Stimulated activated effector memory CD8-positive, alpha-beta T cell treated with anti-CD3 and anti-CD28 coated beads, Interleukin-12 subunit alpha, Interleukin-12 subunit beta, amount 100 ng/mL, for 72 hours (primary cell): Measurements from ENCODE around the gene BRWD1.

Source experiments
- ATAC-seq: fragments of 150-1000 bp; cut with Tn5 transposase; 2 replicates; pipeline ENCODE4 v1.10.0; 2021
- DNase-seq, 2 donors: peaks; one replicate each; pipeline ENCODE4 v3.0.0; 2021 to 2022; ENCODE audit warnings: low spot score in 2 of 2
- H3K27ac Mint-ChIP-seq: one replicate; pipeline ENCODE4 v1.8.0; 2022; ENCODE audit warnings: mild to moderate bottlenecking, mixed read lengths
- H3K36me3 Mint-ChIP-seq: one replicate; pipeline ENCODE4 v1.8.0; 2022; ENCODE audit warnings: mild to moderate bottlenecking, mixed read lengths
- H3K4me1 Mint-ChIP-seq: one replicate; pipeline ENCODE4 v1.8.0; 2022; ENCODE audit warnings: mixed read lengths
- H3K4me3 Mint-ChIP-seq: one replicate; pipeline ENCODE4 v1.8.0; 2022; ENCODE audit warnings: mild to moderate bottlenecking, mixed read lengths
- H3K9me3 Mint-ChIP-seq: one replicate; pipeline ENCODE4 v1.8.0; 2022; ENCODE audit warnings: mixed read lengths

Gene BRWD1

GRCh38 chr21:39341249-39341923, 28.0 kb upstream of the BRWD1 start:
- no peak overlapping the region for H3K4me3 Mint-ChIP-seq
- peaks cover 17% of the 10 kb centered on the region for H3K4me1 Mint-ChIP-seq
- H3K9me3 Mint-ChIP-seq = no peaks in the 10 kb centered on the region
- H3K27ac Mint-ChIP-seq = no peak overlapping the region
- ATAC-seq (no peak), DNase-seq (no peak)
- peaks cover 55% of the 10 kb centered on the region for H3K36me3 Mint-ChIP-seq

- Mint-ChIP-seq H3K9me3 (no peaks in the 10 kb centered on the region), H3K27ac (no peak overlapping the region), H3K36me3 (peaks cover 48% of the 10 kb centered on the region), H3K4me3 (no peak overlapping the region), H3K4me1 (peaks cover 10% of the 10 kb centered on the region)
- no peak for DNase-seq
- no peak for ATAC-seq
Measured at GRCh38 chr21:39340687-39341086, 27.3 kb upstream of the BRWD1 start.

GRCh38 chr21:39339231-39339630, 25.8 kb upstream of the BRWD1 start:
- DNase-seq (no peak), ATAC-seq (no peak)
- Mint-ChIP-seq H3K36me3 (peaks cover 33% of the 10 kb centered on the region), H3K27ac (no peak overlapping the region), H3K4me1 (no peaks in the 10 kb centered on the region), H3K9me3 (no peaks in the 10 kb centered on the region), H3K4me3 (no peak overlapping the region)

DNA sequence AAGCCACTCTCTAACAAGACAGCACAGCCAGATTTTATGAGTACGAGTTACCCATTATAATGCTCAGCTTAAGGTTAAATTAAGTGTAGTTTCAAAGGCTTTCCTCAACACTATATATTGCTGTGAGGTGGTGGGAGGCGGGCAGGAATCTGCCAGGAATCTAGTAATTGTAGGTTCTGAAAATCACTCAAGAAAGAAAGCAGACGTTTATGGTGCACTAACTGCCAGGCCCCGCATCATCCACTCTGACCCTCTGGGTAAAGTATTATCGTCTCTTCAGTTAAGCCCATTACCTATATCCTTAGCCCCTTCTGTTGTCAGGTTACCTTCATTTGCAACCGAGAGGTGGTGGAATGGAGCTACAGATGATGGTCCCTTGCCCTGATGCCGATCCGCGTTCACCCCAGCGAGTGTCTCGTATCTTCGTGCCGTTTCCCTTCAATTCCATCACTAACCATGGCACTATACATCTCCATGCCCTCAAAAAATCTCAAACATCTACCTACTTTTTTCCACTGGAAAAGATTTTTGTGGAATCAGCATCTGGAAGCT, 23.1 kb upstream of the BRWD1 start:
- Mint-ChIP-seq H3K4me3 (no peak overlapping the region), H3K9me3 (no peaks in the 10 kb centered on the region), H3K27ac (no peak overlapping the region), H3K4me1 (no peaks in the 10 kb centered on the region), H3K36me3 (peaks cover 6% of the 10 kb centered on the region)
- ATAC-seq (no peak), DNase-seq (no peak)

GRCh38 chr21:39334611-39335010, 21.2 kb upstream of the BRWD1 start:
- H3K9me3 Mint-ChIP-seq = no peaks in the 10 kb centered on the region
- no peaks in the 10 kb centered on the region for H3K36me3 Mint-ChIP-seq
- H3K4me3 Mint-ChIP-seq = no peak overlapping the region
- ATAC-seq (no peak), DNase-seq (no peak)
- H3K27ac Mint-ChIP-seq = no peak overlapping the region
- no peaks in the 10 kb centered on the region for H3K4me1 Mint-ChIP-seq

DNA sequence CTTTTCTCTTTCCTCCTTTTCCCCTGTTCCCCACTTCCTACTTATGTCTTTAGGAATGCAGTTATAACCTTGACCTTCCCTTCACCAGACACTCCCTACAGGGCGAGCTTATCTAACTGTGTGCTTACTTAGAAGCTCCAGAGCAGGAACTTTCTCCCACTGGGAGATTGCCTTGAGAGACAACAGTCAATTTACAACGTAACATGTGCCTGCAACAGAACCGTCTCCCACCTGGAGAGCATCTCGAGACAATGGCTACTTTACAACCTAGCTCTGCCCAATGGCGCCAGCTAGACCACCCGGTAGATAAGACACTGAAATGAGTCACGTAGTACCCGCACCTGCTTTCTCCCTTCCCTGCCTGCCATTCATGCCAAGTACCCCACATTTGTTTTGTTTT, 18.7 kb upstream of the BRWD1 start:
- Mint-ChIP-seq H3K4me3 (no peak overlapping the region), H3K27ac (no peak overlapping the region), H3K4me1 (no peaks in the 10 kb centered on the region), H3K9me3 (no peaks in the 10 kb centered on the region), H3K36me3 (no peaks in the 10 kb centered on the region)
- no peak for ATAC-seq
- no peak for DNase-seq

DNA sequence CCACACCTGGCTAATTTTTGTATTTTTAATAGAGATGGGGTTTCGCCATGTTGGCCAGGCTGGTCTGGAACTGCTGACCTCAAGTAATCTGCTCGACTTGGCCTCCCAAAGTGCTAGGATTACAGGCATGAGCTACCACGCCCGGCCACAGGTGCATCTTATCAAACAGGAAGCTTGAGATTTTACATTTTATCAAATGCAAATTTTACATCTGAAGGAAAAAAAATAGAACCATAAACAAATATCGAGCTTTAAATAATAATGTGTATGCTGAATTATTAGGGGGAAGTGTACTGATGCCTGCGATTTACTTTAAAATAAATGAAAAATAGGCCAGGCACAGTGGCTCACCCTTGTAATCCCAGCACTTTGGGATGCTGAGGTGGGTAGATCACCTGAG, 16.6 kb upstream of the BRWD1 start:
- ATAC-seq = no peak
- Mint-ChIP-seq H3K4me1 (no peaks in the 10 kb centered on the region), H3K36me3 (no peaks in the 10 kb centered on the region)

GRCh38 chr21:39327727-39328126, 14.3 kb upstream of the BRWD1 start:
- H3K36me3 Mint-ChIP-seq = no peaks in the 10 kb centered on the region
- H3K4me3 Mint-ChIP-seq = no peak overlapping the region
- H3K4me1 Mint-ChIP-seq = no peaks in the 10 kb centered on the region
- no peak for DNase-seq
- ATAC-seq = no peak
- no peaks in the 10 kb centered on the region for H3K9me3 Mint-ChIP-seq
- H3K27ac Mint-ChIP-seq = no peak overlapping the region

More for the DNA sequence above, 16.6 kb upstream of the BRWD1 start:
- H3K4me3 Mint-ChIP-seq = no peak overlapping the region
- H3K27ac Mint-ChIP-seq = no peak overlapping the region
- no peaks in the 10 kb centered on the region for H3K9me3 Mint-ChIP-seq
- no peak for DNase-seq

DNA sequence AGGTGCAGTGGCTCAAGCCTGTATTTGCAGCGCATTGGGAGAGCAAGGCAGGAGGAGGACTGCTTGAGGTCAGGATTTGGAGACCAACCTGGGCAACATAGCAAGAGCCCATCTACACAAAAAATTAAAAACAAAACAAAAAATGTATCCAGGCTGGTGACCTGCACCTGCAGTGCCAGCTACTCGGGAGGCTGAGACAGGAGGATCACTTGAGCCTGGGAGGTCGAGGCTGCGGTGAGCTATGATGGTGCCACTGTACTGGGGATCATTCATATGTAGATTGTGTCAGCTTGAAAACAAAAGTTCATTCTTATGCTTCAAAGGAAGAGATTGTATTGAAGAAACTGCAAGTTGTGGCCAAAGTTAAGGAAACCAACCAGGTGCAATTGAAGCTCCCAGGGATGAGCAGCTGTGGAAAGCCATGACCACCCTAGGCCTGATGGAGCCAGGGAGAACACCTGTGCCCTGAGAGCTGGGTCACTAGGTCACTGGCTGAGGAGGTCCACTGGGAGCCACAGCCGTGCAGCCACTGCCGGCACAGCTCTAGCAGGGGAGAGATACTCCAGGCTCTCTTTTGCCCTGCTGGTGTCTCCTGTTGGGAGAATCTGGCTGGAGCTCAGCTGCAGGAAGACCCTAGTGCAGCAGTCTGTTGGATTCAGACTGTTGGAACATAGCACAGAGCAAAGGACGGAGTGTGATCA, 13.3 kb upstream of the BRWD1 start:
- H3K27ac Mint-ChIP-seq = no peak overlapping the region
- H3K36me3 Mint-ChIP-seq = no peaks in the 10 kb centered on the region
- no peaks in the 10 kb centered on the region for H3K9me3 Mint-ChIP-seq
- ATAC-seq (no peak), DNase-seq (no peak)
- no peaks in the 10 kb centered on the region for H3K4me1 Mint-ChIP-seq
- no peak overlapping the region for H3K4me3 Mint-ChIP-seq

DNA sequence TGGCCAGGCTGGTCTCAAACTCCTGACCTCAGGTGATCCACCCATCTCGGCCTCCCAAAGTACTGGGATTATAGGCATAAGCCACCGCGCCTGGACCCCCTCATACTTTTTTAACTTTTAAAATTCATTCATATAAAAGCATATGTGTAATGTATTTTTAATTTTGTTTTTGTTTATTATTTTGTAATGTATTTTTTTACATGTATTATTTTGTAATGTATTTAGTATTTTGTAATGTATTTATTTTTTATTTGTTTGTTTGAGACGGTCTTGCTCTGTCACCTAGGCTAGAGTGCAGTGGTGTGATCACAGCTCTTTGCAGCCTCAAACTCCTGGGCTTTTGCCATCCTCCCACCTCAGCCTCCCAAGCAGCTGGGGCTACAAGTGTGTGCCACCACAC, 12.0 kb upstream of the BRWD1 start:
- H3K4me3 Mint-ChIP-seq = no peak overlapping the region
- H3K9me3 Mint-ChIP-seq = no peaks in the 10 kb centered on the region
- no peak for DNase-seq
- no peaks in the 10 kb centered on the region for H3K36me3 Mint-ChIP-seq
- no peak overlapping the region for H3K27ac Mint-ChIP-seq
- no peaks in the 10 kb centered on the region for H3K4me1 Mint-ChIP-seq
- no peak for ATAC-seq

GRCh38 chr21:39321424-39321823, 8.0 kb upstream of the BRWD1 start:
- Mint-ChIP-seq H3K9me3 (no peaks in the 10 kb centered on the region), H3K4me1 (peaks cover 1% of the 10 kb centered on the region), H3K4me3 (no peak overlapping the region), H3K36me3 (no peaks in the 10 kb centered on the region), H3K27ac (no peak overlapping the region)
- ATAC-seq (no peak), DNase-seq (no peak)

GRCh38 chr21:39319814-39320332, 6.4 kb upstream of the BRWD1 start:
- Mint-ChIP-seq H3K9me3 (no peaks in the 10 kb centered on the region), H3K4me1 (peaks cover 13% of the 10 kb centered on the region)

GRCh38 chr21:39319251-39319756, 5.9 kb upstream of the BRWD1 start:
- ATAC-seq = no peak
- H3K4me3 Mint-ChIP-seq = no peak overlapping the region
- no peaks in the 10 kb centered on the region for H3K9me3 Mint-ChIP-seq
- DNase-seq = no peak
- H3K36me3 Mint-ChIP-seq = peaks cover 5% of the 10 kb centered on the region
- H3K27ac Mint-ChIP-seq = no peak overlapping the region
- H3K4me1 Mint-ChIP-seq = peaks cover 18% of the 10 kb centered on the region

More at GRCh38 chr21:39319814-39320332, 6.4 kb upstream of the BRWD1 start:
- no peak for ATAC-seq
- Mint-ChIP-seq H3K36me3 (no peaks in the 10 kb centered on the region), H3K4me3 (no peak overlapping the region), H3K27ac (no peak overlapping the region)
- DNase-seq = no peak

DNA sequence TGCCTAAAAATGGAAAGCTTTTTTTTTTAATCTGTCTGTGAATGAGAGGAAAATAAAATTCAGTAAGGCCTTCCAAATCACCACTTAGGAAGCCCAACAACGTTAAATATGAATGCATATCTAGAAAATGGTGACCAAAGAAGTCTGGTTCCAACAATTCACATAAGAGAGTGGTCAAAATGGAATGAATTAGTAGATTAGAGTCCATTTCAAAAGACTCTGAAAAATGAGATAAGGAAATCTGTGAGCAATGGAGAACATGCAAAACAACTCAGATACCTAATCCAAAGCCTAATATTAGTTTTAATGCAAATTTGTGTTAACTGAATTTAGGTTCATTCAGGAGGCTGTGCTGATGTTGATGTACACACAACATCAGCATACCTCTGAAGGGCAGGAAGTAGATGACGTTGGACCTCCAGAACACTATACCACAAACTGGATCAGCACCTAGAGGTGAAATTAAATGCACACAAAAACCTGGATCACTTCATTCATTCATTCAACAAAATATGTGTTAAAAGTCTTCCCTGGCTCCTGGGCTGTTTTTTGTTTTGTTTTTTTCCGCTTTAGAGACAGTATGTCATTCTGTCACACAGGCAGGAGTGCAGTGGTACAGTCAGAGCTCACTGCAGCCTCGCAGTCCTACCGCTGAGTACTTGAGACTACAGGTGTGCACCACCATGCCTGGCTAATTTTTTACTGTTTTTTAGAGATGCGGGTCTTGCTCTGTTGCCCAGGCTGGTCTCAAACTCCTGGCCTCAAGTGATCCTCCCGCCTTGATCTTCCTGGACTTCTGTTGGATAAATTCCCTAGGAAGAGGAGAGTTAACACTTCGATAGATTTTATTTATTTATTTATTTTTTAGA, 4.9 kb upstream of the BRWD1 start:
- no peak for ATAC-seq
- Mint-ChIP-seq H3K9me3 (no peaks in the 10 kb centered on the region), H3K27ac (no peak overlapping the region), H3K4me1 (peaks cover 21% of the 10 kb centered on the region), H3K36me3 (peaks cover 12% of the 10 kb centered on the region), H3K4me3 (no peak overlapping the region)
- no peak for DNase-seq
